ENCODE data around the gene FOXN3.

GRCh38 chr14:89372512-89372883, 44.5 kb downstream of the FOXN3 start:
- no peak for TF ChIP-seq CTCF (IDR thresholded peaks at IDR 0.05)
- TF ChIP-seq POLR2A (IDR thresholded peaks at IDR 0.05), result no peak
